NCI-H345 treated with DMSO at 0.1 percent for 48 hours (cell line): Measurements from ENCODE around the gene HEATR1.
"Not testable (repeated sequence)": the region's sequence is repeated elsewhere in the genome, so short reads cannot be mapped to it uniquely, and the experiment has no call there.

Experiments used
- DNase-seq: peaks from one replicate; lab custom pipeline; 2025; ENCODE audit not compliant: unreplicated experiment; lab: John Stamatoyannopoulos, UW

Gene HEATR1

DNA sequence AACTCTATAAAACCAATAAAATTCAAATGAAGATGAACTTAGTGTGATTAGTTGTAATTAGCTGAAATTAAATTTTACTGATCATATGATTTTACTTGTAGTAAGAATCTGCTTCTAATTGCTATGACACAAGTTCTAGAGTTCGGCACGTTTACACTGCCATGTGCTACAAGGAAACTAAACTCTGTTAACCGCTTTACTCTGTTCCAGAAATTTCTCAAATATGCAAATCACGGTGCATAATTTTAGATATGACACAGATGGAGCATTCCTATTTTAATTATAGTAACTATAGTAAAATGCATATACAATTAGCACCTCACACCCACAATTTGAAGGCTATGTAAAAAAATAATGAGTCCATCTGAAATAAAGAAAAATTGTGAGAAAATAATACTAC, 14.8 kb downstream of the HEATR1 start:
- DNase-seq: no peak

DNA sequence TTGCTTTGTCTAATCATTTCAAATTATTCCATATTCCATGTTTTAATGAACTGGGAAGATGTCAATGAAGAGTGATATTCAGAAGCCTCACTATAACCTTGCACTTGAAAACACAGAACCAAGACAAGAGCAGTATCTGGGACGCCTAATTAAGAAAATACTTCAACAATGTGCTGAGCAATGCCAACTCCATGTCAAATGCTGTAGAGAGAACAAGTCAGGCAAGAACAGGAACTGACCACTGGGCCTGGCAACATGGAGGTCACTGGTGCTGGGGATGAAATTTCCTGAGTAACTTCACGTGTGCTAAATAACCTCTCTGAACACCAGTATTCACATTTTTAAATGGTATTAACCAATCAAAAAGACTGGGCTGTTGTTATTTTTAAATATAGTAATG, 22.8 kb downstream of the HEATR1 start:
- no peak for DNase-seq

DNA sequence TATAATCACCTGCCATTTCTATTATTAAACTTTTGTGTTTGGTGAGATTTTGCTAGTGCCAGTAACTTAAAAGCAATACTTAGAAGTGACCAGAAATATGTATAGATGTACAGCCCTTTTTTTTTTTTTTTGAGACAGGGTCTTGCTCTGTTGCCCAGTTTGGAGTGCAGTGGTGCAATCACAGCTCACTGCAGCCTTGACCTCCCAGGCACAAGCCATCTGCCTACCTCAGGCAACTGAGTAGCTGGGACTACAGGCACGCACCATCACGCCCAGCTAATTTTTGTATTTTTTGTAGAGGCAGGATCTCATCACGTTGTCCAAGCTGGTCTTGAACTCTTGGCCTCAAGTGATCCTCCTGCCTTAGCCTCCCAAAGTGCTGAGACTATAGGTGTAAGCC, 23.9 kb downstream of the HEATR1 start:
- DNase-seq: not testable (repeated sequence)

DNA sequence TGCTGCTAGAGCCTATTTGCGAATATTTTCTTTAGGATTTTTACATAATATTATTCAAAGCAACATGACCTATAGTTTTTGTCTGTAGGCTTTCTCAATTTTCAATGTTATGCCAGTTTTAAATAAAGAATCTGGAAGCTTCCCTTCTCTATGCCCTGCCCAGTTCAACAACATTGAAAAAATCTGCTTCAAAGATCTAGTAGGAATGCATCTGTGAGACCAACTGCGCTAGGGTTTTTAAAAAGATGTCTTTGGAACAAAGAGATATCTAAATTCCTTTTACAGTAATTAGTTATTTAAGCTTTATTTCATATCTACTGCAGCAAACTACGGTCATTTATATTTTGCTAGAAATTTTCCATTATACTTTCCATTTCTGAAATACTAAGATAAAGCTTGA, 25.7 kb downstream of the HEATR1 start:
- no peak for DNase-seq

DNA sequence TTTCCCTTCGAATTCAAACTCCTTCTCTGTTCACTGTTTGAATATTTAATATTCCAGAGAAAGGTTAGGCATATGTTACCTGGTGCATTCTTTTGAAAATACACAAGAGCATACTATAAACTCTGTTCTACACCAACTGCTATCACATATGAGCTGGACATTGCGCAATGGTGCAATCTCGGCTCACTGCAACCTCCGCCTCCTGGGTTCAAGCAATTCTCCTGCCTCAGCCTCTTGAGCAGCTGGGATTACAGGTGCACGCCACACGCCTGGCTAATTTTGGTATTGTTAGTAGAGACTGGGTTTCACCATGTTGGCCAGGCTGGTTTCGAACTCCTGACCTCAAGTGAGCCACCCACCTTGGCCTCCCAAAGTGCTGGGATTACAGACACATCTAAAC, 27.3 kb downstream of the HEATR1 start:
- not testable (repeated sequence) for DNase-seq

DNA sequence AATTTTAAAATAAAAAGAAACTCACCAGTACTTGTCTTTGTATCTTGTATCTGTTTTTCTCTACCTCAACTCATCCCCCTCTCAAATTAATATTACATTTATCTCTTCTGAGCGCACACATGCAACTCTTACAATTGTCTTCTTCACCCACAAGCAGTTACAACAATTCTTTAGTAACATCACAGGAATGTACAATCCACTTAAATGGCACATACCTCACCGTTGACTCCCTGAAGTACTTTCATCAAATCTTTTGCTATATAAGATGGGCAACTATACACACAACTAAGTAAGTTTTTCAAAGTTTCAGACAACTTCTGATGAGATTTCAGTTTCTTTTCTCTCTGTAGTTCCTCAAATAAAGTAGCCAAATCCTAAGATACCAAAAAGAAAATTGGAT, 28.3 kb downstream of the HEATR1 start:
- no peak for DNase-seq

DNA sequence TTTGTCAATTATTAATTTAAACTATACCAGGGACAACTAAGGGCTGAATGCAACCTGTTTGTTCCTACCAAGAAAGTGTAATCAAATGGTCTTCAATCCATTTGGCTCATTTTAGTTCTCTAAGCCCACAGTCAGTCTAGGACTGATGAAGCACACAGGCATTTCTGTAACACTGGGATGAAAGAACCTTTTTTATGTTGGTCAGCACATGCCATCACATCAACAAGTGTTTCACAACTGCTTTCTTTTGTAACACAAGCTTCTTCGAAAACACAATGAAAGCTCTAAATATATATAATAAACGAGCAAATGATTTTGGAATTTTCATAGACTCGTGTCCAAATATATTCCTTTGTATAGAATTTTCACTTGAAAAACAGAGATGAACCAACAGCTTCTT, 28.8 kb downstream of the HEATR1 start:
- DNase-seq: no peak

DNA sequence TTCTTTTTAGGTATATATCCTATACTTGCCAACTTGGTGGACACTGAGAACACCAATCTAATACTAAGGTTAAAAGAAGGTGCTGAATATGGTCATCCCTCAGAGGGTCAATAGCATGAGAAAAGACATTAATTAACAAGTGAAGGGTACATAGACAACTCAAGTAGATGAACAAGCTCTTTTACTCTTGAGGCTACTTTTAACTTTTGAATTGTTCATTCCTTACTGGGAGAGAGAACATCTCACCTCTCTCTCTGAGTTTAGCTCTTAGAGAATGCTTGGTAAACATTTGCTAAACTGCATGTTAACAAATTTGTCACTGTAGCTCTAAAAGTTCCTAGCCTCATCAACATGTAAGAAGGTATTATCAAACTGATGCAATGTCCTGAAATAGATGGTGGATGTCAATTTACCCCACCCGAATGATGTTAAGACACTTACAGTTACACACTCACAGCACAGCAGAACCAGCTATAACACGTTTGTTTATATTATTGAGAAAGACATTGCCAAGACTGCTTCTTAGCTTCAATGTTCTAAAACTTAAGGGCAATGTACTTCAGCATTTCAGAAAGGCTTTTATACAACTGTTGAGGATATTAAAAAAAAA, 35.9 kb downstream of the HEATR1 start:
- DNase-seq: no peak

DNA sequence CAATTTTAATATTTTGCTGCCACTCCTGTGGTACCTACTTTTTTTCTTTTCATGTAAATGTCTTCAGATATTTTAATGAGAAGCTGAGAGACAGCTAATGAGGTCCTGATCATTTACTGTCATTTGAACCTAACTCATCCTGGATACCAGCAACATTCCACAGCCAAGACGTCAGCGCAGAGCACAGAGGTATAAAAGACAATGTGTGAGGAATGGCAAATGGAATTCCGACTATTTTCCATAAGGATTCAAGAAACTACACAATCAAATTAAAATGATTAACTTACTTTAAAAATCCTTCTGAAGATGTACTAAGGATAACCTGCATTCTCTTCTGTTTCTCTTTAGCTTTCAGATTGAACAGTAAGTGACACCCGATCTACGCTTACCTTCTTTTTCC, 38.8 kb downstream of the HEATR1 start:
- no peak for DNase-seq

DNA sequence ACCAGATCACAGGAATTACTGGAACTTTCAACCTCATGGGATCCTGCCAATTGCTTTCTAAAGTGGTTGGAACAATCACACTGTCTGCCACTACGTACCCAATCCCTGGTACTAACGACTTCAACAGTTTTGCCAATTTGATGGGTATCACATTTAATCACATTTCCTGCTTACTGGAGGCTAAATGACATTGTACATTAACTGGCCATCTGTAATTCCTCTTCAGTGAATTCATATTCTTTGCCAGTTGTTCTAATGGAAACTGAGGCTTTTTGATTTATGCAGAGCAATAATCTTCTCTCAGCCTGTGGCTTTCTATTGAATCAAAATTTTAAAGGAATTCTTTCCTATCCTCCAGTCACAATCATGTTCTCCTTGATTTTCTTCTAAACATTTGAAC, 42.3 kb downstream of the HEATR1 start:
- DNase-seq: no peak

DNA sequence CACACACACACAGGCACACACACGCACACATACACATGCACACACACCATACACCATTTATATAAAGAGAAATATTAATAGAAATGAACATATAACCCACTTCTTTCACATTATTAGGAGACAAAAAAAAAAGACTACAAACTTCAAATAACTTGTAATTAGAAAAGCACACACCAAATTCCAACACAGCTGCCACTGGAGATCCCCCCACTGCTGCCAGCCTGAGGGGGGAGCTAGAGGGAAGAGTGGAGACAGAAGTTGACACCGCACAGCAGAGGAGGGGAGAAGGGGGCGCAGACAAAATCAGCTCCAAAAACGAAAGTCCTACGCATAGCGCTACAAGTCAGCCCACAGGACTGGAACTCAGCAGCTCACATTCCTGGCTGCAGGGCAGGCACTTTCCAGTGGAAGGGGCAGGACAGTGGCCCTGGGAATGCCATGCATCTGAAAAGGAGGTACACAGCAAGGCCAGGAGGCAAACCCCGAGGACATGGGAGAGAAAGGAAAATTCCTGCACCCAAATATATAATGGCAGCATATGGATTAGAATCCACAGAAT, 44.0 kb downstream of the HEATR1 start:
- DNase-seq: no peak

DNA sequence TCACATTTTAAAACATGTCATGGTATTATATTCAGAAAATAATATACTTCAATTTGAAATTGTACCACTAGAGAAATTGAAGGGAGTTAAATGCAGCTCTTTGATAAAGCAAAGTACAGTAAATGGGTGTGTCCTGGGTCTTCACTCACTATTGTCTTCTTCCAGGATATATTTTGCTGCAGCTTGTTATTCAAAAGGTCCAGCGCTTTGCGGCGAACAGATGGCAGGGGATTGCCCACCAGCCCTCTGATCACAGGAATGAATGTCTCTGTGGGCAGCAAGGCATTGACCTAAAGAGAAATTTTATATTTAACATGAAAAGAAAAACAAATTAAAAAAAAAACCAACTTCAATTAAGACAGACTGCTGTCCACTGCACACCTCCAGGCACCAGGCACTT, 45.5 kb downstream of the HEATR1 start:
- no peak for DNase-seq

DNA sequence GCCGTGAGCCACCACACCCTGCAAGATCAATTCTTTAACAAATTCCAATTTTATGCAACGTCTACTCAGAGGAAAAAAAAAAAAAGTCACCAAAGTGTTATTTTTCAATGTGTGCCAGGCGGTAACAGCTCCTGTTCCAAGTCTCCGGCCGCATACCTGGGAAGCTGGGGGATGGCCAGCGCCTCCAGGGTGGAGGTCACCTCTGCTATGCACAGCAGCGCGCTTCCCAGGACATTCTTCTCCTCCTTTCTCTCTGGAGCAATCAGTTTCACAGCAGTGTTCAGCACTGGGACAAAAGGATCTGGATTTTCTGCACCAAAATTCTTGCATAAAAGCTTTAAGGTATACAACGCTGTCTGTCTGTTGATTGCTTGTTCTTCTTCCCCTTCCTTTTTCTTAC, 46.2 kb downstream of the HEATR1 start:
- no peak for DNase-seq

DNA sequence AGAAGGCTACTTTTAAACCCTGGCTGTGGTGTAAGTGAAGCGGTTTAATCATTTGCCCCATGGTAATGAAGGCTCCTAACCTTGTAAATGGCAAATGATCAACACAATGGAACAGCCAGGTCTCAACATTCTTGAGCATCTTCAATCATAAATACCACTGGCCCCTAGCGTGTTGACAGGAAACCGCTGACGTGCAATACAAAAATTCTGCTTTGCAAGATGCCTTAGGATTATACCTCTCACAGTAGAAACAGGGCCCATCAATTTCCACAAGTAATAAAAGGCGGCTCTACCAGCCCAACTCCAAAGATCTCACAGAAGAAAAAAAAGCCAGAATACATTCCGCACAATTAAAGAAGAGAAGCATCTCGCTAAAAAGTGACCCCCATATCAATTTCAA, 47.7 kb downstream of the HEATR1 start:
- no peak for DNase-seq

DNA sequence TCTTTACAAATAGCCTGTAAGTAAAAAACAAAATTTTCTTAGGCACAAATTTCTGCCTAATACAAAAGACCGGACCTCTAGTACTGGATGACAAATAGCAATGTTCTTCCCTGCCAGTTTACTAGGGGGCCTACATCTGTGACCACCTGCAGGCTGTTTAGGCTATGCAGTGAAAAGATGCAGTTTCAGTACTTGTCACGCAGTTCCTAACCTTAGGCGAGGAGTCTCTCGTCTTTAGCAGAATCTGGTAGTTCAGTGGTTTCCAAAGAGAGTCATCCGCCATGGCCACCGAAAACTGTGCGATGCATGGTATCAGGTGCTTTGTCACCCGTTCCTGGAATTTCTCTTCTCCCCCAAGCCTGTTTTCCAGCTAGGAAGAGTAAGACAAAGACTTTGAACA, 50.9 kb downstream of the HEATR1 start:
- DNase-seq: no peak

DNA sequence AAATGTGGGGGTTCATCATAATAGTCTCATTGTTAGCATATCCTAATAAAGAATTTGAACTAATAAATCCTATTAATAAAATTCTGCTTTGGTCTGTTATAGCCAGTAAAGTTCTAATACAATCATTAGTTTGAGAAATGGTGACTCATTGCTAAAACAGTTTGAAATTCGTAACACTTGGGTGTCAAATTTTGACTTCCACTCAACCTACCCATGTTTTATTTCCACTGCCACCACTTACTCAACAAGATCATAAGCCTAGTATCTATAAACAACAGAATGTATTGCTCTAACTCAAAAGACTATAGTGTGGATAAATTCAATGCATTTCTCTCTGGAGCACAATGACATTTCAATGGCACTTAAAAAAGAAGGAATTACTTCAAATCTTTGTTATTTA, 51.4 kb downstream of the HEATR1 start:
- DNase-seq: no peak

DNA sequence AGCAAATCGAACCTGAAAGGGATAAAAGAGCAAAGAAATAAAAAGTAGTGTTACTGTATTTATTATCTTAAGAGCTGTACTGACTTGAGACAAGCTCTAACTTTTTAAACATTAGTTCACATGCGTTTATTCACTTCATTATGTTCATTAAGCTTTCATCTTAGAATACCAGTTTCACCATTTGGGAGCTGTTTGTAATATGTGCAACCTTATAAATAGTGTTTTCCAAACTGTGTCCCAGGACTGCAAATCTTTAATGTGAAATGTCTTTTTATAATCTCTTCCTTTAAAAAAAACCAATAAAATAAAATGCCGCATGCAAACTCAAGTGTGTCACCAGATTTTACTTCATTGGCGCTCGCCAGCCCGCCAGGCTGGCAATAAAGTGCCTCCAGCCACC, 52.2 kb downstream of the HEATR1 start:
- no peak for DNase-seq

DNA sequence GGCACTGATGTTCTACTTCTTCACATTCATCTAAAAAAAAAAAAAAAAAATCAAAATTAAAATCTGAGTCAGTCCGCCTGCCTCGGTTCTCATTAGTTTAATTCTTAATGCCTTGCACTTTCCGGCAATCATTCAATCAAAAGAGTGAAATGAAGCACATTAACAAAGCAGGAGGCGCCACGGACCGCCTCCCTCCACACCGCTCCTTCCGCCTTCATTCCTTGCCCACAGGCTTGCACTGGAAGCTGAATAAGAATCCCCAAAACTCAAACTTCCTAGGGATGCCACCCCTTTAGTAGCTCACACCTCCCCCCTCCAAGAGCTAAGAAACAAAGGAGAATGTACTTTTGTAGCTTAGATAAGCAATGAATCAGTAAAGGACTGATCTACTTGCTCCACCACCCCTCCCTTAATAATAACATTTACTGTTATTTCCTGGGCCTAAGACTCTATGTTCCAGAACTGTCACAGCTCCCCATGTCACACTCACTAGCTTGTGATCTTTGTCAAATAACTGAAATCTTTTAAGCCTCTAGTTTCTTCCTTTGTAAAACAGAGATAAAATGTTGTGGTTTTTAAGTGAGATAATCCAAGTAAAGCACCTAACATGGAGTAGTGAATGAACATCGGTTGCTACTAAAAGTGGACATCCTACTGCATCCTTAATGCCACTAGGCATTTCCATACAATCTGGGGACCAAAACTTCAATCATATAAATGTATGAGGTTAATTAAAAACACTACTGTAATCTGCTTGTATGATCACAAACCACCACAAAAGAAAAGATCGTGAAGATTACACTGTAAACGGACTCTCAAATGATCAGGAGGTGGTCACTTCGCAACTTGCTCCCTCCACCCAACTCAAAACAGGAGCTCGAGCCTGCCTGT, 53.1 kb downstream of the HEATR1 start:
- DNase-seq: no peak

DNA sequence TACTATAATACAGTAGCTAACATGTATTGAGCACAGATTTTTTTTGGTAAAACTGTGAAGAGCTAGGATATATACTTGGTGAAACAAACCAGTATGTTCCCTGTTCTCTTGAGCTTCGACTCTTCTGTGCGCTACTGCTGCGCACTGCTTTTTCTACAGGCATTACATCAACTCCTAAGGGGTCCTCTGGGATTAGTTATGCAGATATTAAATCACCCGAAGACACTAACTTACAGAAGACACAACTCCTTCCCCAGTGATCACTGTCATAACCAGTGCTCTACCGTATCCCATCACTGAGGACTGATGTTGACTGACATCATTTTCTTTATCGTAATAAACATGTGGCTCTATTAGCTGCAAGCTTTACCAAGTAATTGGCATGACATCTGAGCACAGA, 55.9 kb downstream of the HEATR1 start:
- no peak for DNase-seq

DNA sequence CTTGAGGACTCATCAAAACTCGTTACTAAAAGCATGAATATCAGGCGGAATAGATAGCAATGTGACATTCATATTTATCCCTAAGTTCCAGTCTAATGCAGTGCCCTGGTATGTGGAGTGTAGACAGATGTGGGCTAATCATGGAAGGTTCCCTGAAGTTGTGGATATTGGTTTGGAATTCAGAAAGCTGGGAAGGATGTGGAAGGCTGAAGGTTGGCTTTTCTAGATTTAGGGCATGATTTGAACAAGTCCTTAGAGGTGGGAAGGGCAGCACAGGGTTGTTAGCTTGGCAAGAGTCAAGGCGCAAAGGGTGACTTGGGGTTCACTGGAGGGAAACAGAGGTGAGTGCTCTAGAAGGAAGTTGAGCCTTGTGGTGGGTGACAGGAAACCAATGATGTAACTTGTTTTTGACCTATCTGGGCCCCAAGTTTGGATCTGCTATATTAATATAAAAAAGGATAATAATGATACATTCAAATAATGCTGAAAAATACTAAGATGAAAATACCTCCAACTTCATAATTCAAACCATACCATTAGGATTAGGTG, 58.6 kb downstream of the HEATR1 start:
- no peak for DNase-seq

DNA sequence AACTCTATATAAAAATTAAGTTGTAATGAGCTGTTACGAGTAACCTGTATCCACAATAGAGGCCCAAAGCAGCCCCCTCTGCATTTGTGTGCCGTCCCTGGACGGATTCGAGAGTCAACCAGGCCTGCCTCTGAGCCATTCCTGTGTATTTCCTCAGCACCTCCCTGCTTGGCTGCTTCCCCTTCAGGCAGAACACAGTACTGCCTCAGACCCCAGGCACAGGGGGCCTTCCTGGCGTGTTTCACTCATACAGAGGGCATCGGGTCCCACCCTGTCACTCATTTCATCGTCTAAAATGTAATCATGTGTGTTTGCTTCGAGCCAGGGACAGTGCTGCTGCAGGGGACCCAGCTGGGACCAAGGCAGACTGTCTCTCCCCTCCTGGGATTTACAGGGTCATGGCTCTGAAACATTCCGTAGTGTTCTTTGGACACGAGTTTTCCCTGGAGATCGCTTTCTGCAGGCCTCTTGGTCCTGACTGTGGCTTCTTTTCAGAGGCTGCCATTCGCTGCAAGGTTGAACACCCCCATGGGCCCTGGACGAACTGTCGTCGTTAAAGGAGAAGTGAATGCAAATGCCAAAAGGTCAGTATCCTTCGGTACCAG, 61.1 kb downstream of the HEATR1 start:
- no peak for DNase-seq

DNA sequence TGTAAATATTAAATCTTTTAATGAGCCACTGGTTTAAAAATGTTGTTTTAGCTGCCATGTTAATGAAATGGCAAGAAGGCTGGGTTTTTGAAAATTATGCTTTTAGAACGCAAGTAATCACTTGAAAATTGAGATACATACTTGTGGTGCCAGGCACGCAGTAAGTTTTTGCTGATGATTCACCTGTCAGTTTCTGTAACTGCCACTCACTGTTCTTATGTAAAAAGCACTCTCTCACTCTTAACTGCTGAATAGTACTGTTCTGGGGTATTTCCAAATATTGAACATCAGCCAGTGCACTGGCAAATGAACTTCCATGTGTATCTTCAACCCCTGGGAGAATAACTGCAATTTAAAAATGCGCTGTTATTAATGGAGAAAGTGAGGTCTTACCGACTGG, 62.6 kb downstream of the HEATR1 start:
- no peak for DNase-seq
